H1 (cell line): Measurements from ENCODE around the gene TRAF3. TPM values are rescaled to one million over a fixed set of nuclear protein-coding genes. Genes with fewer than 3 reads are reported as not detected.

ENCODE experiments used
- CTCF ChIA-PET: fragments of 300-600 bp; sonication (Branson Sonifier 250); formaldehyde crosslinking; loops from one replicate; lab custom pipeline; 2021; ENCODE audit not compliant: partially characterized antibody; lab: Charles Lee
- POLR2A ChIA-PET: fragments of 300-600 bp; sonication (Branson Sonifier 250); formaldehyde crosslinking; loops from one replicate; lab custom pipeline; 2021; ENCODE audit warnings: inconsistent platforms; ENCODE audit not compliant: partially characterized antibody; lab: Charles Lee
- DNase-seq, 2 experiments: peaks; one replicate each; pipeline versions ENCODE4 v3.0.0 to v3.0.0-alpha.2; 2010 to 2022; ENCODE audit warnings: low spot score in 2 of 2, low read depth in 1 of 2, mixed read lengths in 1 of 2
- FAIRE-seq: peaks from 2 replicates; lab custom pipeline; 2011; peaks lifted over from hg19 to GRCh38; lab: Jason Lieb, UNC
- H2AFZ ChIP-seq: 2 replicates; pipeline ENCODE4 v1.8.1; 2012; ENCODE audit warnings: low read length, inconsistent platforms
- H2AK5ac ChIP-seq: 2 replicates; pipeline ENCODE4 v1.6.1; 2013; ENCODE audit warnings: low read depth, low read length
- H2BK120ac ChIP-seq: replicated peaks from 2 replicates; pipeline ENCODE3; 2013; ENCODE audit warnings: low read depth, low read length, inconsistent platforms
- H2BK12ac ChIP-seq: 2 replicates; pipeline ENCODE4 v1.6.1; 2013; ENCODE audit warnings: low read depth, low read length
- H2BK15ac ChIP-seq: 2 replicates; pipeline ENCODE4 v1.6.1; 2013; ENCODE audit warnings: low read length
- H2BK20ac ChIP-seq: 2 replicates; pipeline ENCODE4 v1.6.1; 2013; ENCODE audit warnings: low read length
- H2BK5ac ChIP-seq: 2 replicates; pipeline ENCODE4 v1.6.1; 2013; ENCODE audit warnings: low read depth, low read length
- H3K14ac ChIP-seq: 2 replicates; pipeline ENCODE4 v1.6.1; 2013; ENCODE audit warnings: inconsistent platforms; ENCODE audit not compliant: insufficient read length
- H3K18ac ChIP-seq: 2 replicates; pipeline ENCODE4 v1.6.1; 2013; ENCODE audit warnings: low read length; ENCODE audit errors: extremely low read depth
- H3K23ac ChIP-seq: 2 replicates; pipeline ENCODE4 v1.6.1; 2013; ENCODE audit warnings: inconsistent platforms; ENCODE audit not compliant: insufficient read length
- H3K23me2 ChIP-seq: 2 replicates; pipeline ENCODE4 v1.6.1; 2013; ENCODE audit warnings: low read depth, low read length
- H3K27ac ChIP-seq: 2 replicates; pipeline ENCODE4 v1.6.1; 2011; ENCODE audit warnings: low read depth, low read length, inconsistent platforms
- H3K27me3 ChIP-seq, 4 experiments: replicated peaks in 1 of 4; 1 replicate in 1 of 4; 2 replicates in 3 of 4; pipeline versions ENCODE4 v1.6.1 to v1.8.1; 2011 to 2013; ENCODE audit warnings: low read length in 3 of 4, mild to moderate bottlenecking in 3 of 4, inconsistent platforms in 2 of 4, mixed read lengths in 2 of 4, moderate library complexity in 1 of 4; ENCODE audit not compliant: control insufficient read depth in 3 of 4, insufficient read depth in 3 of 4; ENCODE audit errors: extremely low read depth in 1 of 4
- H3K36me3 ChIP-seq, 4 experiments: 2 replicates each; pipeline versions ENCODE4 v1.6.1 to v1.8.1; 2011 to 2013; ENCODE audit warnings: mild to moderate bottlenecking in 4 of 4, low read length in 3 of 4, moderate library complexity in 2 of 4, control low read depth in 1 of 4, inconsistent platforms in 1 of 4; ENCODE audit not compliant: insufficient read depth in 4 of 4, control insufficient read depth in 2 of 4
- H3K4ac ChIP-seq: replicated peaks from 2 replicates; pipeline ENCODE3; 2013; ENCODE audit warnings: low read length, low read depth, mixed read lengths, inconsistent platforms; ENCODE audit not compliant: insufficient read length
- H3K4me1 ChIP-seq, 4 experiments: replicated peaks in 1 of 4; 1 replicate in 1 of 4; 2 replicates in 3 of 4; pipeline versions ENCODE4 v1.6.1 to v1.8.1; 2011 to 2013; ENCODE audit warnings: low read length in 3 of 4, inconsistent platforms in 2 of 4, mixed read lengths in 1 of 4; ENCODE audit not compliant: insufficient read depth in 4 of 4, control insufficient read depth in 3 of 4
- H3K4me2 ChIP-seq, 2 experiments: 2 replicates each; pipeline versions ENCODE4 v1.6.1 to v1.8.1; 2011 to 2013; ENCODE audit warnings: low read depth in 2 of 2, low read length in 2 of 2, control low read depth in 1 of 2, inconsistent platforms in 1 of 2, mild to moderate bottlenecking in 1 of 2; ENCODE audit not compliant: insufficient read depth in 1 of 2
- H3K4me3 ChIP-seq, 4 experiments: fragments of 200-600, 300-600 bp in 1 of 4; sonication (generic), shearing (Covaris generic), sonication (Bioruptor Twin) in 1 of 4; 2 replicates each; pipeline versions ENCODE4 v1.5.1 to v1.8.1; 2011 to 2016; ENCODE audit warnings: low read length in 4 of 4, low read depth in 3 of 4, control low read depth in 2 of 4, inconsistent platforms in 2 of 4, mild to moderate bottlenecking in 2 of 4, mixed read lengths in 1 of 4, moderate library complexity in 1 of 4; ENCODE audit not compliant: insufficient read depth in 2 of 4; ENCODE audit errors: extremely low read depth in 1 of 4
- H3K56ac ChIP-seq: replicated peaks from 2 replicates; pipeline ENCODE3; 2013; ENCODE audit warnings: low read depth, mild to moderate bottlenecking, mixed read lengths, low read length, inconsistent platforms; ENCODE audit not compliant: insufficient read length
- H3K79me1 ChIP-seq: 2 replicates; pipeline ENCODE4 v1.6.1; 2013; ENCODE audit warnings: low read depth, low read length, control low read depth
- H3K79me2 ChIP-seq, 2 experiments: 2 replicates each; pipeline versions ENCODE4 v1.6.1 to v1.8.1; 2012 to 2013; ENCODE audit warnings: low read length in 2 of 2, mild to moderate bottlenecking in 2 of 2, inconsistent platforms in 1 of 2; ENCODE audit not compliant: insufficient read depth in 2 of 2, control insufficient read depth in 1 of 2
- H3K9ac ChIP-seq, 4 experiments: replicated peaks in 1 of 4; 1 replicate in 1 of 4; 2 replicates in 3 of 4; pipeline versions ENCODE4 v1.6.1 to v1.8.1; 2011 to 2013; ENCODE audit warnings: low read depth in 3 of 4, low read length in 3 of 4, control low read depth in 2 of 4, mild to moderate bottlenecking in 2 of 4, moderate library complexity in 2 of 4, inconsistent platforms in 1 of 4; ENCODE audit errors: extremely low read depth in 1 of 4
- H3K9me3 ChIP-seq, 2 experiments: 2 replicates each; pipeline versions ENCODE4 v1.6.1 to v1.8.1; 2012 to 2013; ENCODE audit warnings: mild to moderate bottlenecking in 2 of 2, moderate library complexity in 2 of 2, control low read depth in 1 of 2, inconsistent platforms in 1 of 2, low read depth in 1 of 2, low read length in 1 of 2, mixed read lengths in 1 of 2; ENCODE audit not compliant: insufficient read depth in 2 of 2
- H4K20me1 ChIP-seq, 2 experiments: replicated peaks in 1 of 2; 2 replicates each; pipeline versions ENCODE3 to v1.8.1; 2011 to 2013; ENCODE audit warnings: inconsistent platforms in 2 of 2, low read length in 2 of 2, mild to moderate bottlenecking in 1 of 2; ENCODE audit not compliant: insufficient read depth in 2 of 2, control insufficient read depth in 1 of 2
- H4K5ac ChIP-seq: 2 replicates; pipeline ENCODE4 v1.6.1; 2013; ENCODE audit warnings: low read length, low read depth, mixed read lengths, inconsistent platforms; ENCODE audit not compliant: insufficient read length
- H4K8ac ChIP-seq: 2 replicates; pipeline ENCODE4 v1.8.0; 2013; ENCODE audit warnings: mild to moderate bottlenecking, moderate library complexity, low read length, inconsistent platforms; ENCODE audit not compliant: insufficient read depth; ENCODE audit errors: extremely low read depth
- H4K91ac ChIP-seq: replicated peaks from 2 replicates; pipeline ENCODE3; 2013; ENCODE audit warnings: low read length, mixed read lengths, inconsistent platforms; ENCODE audit not compliant: insufficient read length
- CREB1 ChIP-seq: IDR thresholded peaks from 2 replicates; pipeline ENCODE4 v1.6.1; 2012; ENCODE audit warnings: inconsistent platforms
- CTBP2 ChIP-seq: IDR thresholded peaks from 2 replicates; pipeline ENCODE4 v1.7.0; 2011; ENCODE audit warnings: borderline replicate concordance, mild to moderate bottlenecking, moderate library complexity, mixed read lengths, low read length; ENCODE audit not compliant: insufficient read depth, insufficient read length
- JUN ChIP-seq: IDR thresholded peaks from 2 replicates; pipeline ENCODE4 v1.6.1; 2011; ENCODE audit warnings: low read depth, mild to moderate bottlenecking, improper control_type of control experiment, low read length
- KDM4A ChIP-seq: IDR thresholded peaks from one replicate; pipeline ENCODE4 v1.7.1; 2012; ENCODE audit warnings: low read depth, mild to moderate bottlenecking, moderate library complexity, low read length, inconsistent platforms; ENCODE audit not compliant: severe bottlenecking
- RFX5 ChIP-seq: IDR thresholded peaks from 2 replicates; pipeline ENCODE4 v1.6.1; 2011; ENCODE audit warnings: low read depth, low read length, improper control_type of control experiment, borderline replicate concordance
- RXRA ChIP-seq: IDR thresholded peaks from 2 replicates; pipeline ENCODE4 v1.6.1; 2011; ENCODE audit warnings: low read depth, mild to moderate bottlenecking, low read length, moderate library complexity; ENCODE audit not compliant: insufficient read depth
- TAF1 ChIP-seq: IDR thresholded peaks from 2 replicates; pipeline ENCODE4 v1.6.1; 2011; ENCODE audit warnings: mild to moderate bottlenecking, low read depth, low read length
- TAF7 ChIP-seq: optimal IDR thresholded peaks from 2 replicates; pipeline ENCODE3; 2011; ENCODE audit warnings: low read depth, mild to moderate bottlenecking, inconsistent platforms, low read length, moderate library complexity, borderline replicate concordance
- ZNF274 ChIP-seq: IDR thresholded peaks from 2 replicates; pipeline ENCODE4 v1.7.0; 2012; ENCODE audit warnings: low read length, borderline replicate concordance; ENCODE audit errors: extremely low read depth
- WGBS, 2 experiments: shearing (Covaris generic) in 1 of 2; methylation state at CpG; one replicate each; pipeline versions ENCODE4 v1.1.6 to v1.1.7; 2013 to 2015; ENCODE audit warnings: low lambda C conversion rate in 2 of 2, mixed read lengths in 2 of 2, inconsistent platforms in 1 of 2, low coverage in 1 of 2, missing lambda C conversion rate in 1 of 2; ENCODE audit not compliant: insufficient replicate concordance in 2 of 2, insufficient coverage in 1 of 2, insufficient read length in 1 of 2; ENCODE audit errors: extremely low coverage in 1 of 2, missing lambda C conversion rate in 1 of 2; 5-methylcytosine and 5-hydroxymethylcytosine counted together
- polyA plus RNA-seq, 7 experiments: library from polyadenylated mRNA; depleted of rRNA in 3 of 7; stranded (reverse) in 5 of 7; unstranded in 2 of 7; fragments of >200 nt in 5 of 7; fragments of 200-250 nt in 2 of 7; gene quantifications; 1 replicate in 5 of 7; 2 replicates in 1 of 7; 4 replicates in 1 of 7; pipeline versions ENCODE4 v1.2.1 to v1.2.3, GENCODE V29; 2011 to 2013; ENCODE audit warnings: missing spikeins in 2 of 7, mixed read lengths in 2 of 7
- total RNA-seq: library from RNA; stranded (reverse); fragmentation: NEBNext Ultra II Directional; extraction: Animal tissue kit (Norgen Biotek cat#: 25700); gene quantifications from 2 replicates; pipeline ENCODE4 v1.2.1, GENCODE V29; 2021
- TF ChIP-seq, protein P1 (sequence below), 3 experiments: IDR thresholded peaks; 1 replicate in 2 of 3; 2 replicates in 1 of 3; pipeline versions ENCODE4 v1.5.1 to v1.6.1; 2011; ENCODE audit warnings: low read length in 3 of 3, mild to moderate bottlenecking in 3 of 3, inconsistent platforms in 2 of 3, low read depth in 1 of 3, moderate library complexity in 1 of 3; ENCODE audit not compliant: insufficient read depth in 1 of 3; ENCODE audit errors: control extremely low read depth in 1 of 3

Gene TRAF3
- total and polyA plus RNA-seq, 2 of the 8 experiments (the other 6 are each of a cell fraction or from before 2014, with no cell fraction given) = 5.8 to 12.1 TPM

GRCh38 chr14:102854091-102854703, 76.9 kb downstream of the TRAF3 start:
- Histone ChIP-seq H2BK5ac (no peak overlapping the region), H2BK120ac (no peak overlapping the region), H2BK20ac (no peak overlapping the region), H2BK15ac (no peak overlapping the region), H3K9ac (no peak overlapping the region), H3K14ac (no peak overlapping the region), H3K27ac (no peak overlapping the region), H3K18ac (no peak overlapping the region), H4K5ac (no peak overlapping the region), H3K79me2 (no peaks in the 10 kb centered on the region), H3K9me3 (peaks cover 0 to 2% of the 10 kb centered on the region in 2 experiments; a peak in 2 of 4 replicates), H3K36me3 (peaks cover 0 to 5% (median 0%) of the 10 kb centered on the region in 4 experiments; a peak in 2 of 8 replicates), H3K4ac (no peak overlapping the region), H2AFZ (no peak overlapping the region), H4K8ac (no peak overlapping the region), H3K56ac (no peak overlapping the region), H2BK12ac (no peak overlapping the region), H3K4me2 (no peak overlapping the region), H3K4me3 (no peak overlapping the region), H3K23ac (no peak overlapping the region), H3K79me1 (no peaks in the 10 kb centered on the region), H3K23me2 (no peaks in the 10 kb centered on the region), H3K27me3 (no peaks in the 10 kb centered on the region), H4K91ac (no peak overlapping the region), H4K20me1 (no peaks in the 10 kb centered on the region), H2AK5ac (no peak overlapping the region), H3K4me1 (no peaks in the 10 kb centered on the region)
- ChIA-PET POLR2A (no interaction called here), CTCF (interaction anchor here (0.6 to 1.0 kb wide), 4 partner anchors 9 to 19 kb away, joined by 3 read pairs; no protein-coding TSS in a partner anchor)
- WGBS, 2 experiments = 88% methylated on average over 4 of the region's 4 CpGs; no CpG with 5 or more reads in 1 of the 2 experiments
- DNase-seq (no peak), FAIRE-seq (no peak)
- TF ChIP-seq JUN (no peak), KDM4A (no peak), RXRA (no peak), TAF1 (no peak), CTBP2 (no peak), ZNF274 (no peak), TAF7 (no peak), CREB1 (no peak), RFX5 (no peak)
- TF ChIP-seq, protein P1, sequence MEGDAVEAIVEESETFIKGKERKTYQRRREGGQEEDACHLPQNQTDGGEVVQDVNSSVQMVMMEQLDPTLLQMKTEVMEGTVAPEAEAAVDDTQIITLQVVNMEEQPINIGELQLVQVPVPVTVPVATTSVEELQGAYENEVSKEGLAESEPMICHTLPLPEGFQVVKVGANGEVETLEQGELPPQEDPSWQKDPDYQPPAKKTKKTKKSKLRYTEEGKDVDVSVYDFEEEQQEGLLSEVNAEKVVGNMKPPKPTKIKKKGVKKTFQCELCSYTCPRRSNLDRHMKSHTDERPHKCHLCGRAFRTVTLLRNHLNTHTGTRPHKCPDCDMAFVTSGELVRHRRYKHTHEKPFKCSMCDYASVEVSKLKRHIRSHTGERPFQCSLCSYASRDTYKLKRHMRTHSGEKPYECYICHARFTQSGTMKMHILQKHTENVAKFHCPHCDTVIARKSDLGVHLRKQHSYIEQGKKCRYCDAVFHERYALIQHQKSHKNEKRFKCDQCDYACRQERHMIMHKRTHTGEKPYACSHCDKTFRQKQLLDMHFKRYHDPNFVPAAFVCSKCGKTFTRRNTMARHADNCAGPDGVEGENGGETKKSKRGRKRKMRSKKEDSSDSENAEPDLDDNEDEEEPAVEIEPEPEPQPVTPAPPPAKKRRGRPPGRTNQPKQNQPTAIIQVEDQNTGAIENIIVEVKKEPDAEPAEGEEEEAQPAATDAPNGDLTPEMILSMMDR (IDR thresholded peaks at IDR 0.05; ENCODE audit: control extremely low read depth in 1 of 3, insufficient read depth in 1 of 3, low read depth in 1 of 3, low read length in 3 of 3) = no peak
